GM19372 (cell line): ENCODE results near the gene STIM1.
A peak's percentile ranks its signal among the peaks of the same experiment; 100 is the strongest.

Source experiments
- ATAC-seq: cut with Tn5 transposase; IDR thresholded peaks from one replicate; pipeline ENCODE4 v1.9.1; 2021; ENCODE audit warnings: mild to moderate bottlenecking, low read depth, moderate library complexity; ENCODE audit not compliant: unreplicated experiment

Gene STIM1

GRCh38 chr11:3830088-3830487 lies 25.4 kb upstream of the STIM1 start:
- ATAC-seq = no peak

GRCh38 chr11:3830730-3831129 lies 24.7 kb upstream of the STIM1 start:
- no peak for ATAC-seq

GRCh38 chr11:3831378-3832239 lies 23.9 kb upstream of the STIM1 start:
- ATAC-seq = no peak

GRCh38 chr11:3832816-3833215 lies 22.6 kb upstream of the STIM1 start:
- ATAC-seq = no peak

- ATAC-seq = no peak
These were observed 22.0 kb upstream of the STIM1 start for GRCh38 chr11:3833449-3833848.

GRCh38 chr11:3834349-3834663 lies 21.2 kb upstream of the STIM1 start:
- no peak for ATAC-seq

GRCh38 chr11:3834664-3835461 lies 20.6 kb upstream of the STIM1 start:
- ATAC-seq = no peak

- no peak for ATAC-seq
These were observed 19.7 kb upstream of the STIM1 start for GRCh38 chr11:3835751-3836150.

GRCh38 chr11:3836903-3837302 lies 18.6 kb upstream of the STIM1 start:
- ATAC-seq = no peak

GRCh38 chr11:3837793-3838192 lies 17.7 kb upstream of the STIM1 start:
- ATAC-seq = no peak

- no peak for ATAC-seq
These were observed 17.0 kb upstream of the STIM1 start for GRCh38 chr11:3838504-3838903.

GRCh38 chr11:3840004-3840869 lies 15.2 kb upstream of the STIM1 start:
- ATAC-seq = peak; percentile 1

GRCh38 chr11:3840870-3841425 lies 14.5 kb upstream of the STIM1 start, which contains the start of gene RHOG:
Gene RHOG (minus strand): TSS chr11:3840959. CDS start chr11:3828138, 12,821 bp downstream.
- ATAC-seq = peak; percentile 30

GRCh38 chr11:3841426-3842350 lies 13.8 kb upstream of the STIM1 start:
- ATAC-seq = peak; percentile 49

GRCh38 chr11:3843326-3843725 lies 12.1 kb upstream of the STIM1 start:
- ATAC-seq = no peak

- no peak for ATAC-seq
These were observed 10.2 kb upstream of the STIM1 start for GRCh38 chr11:3845246-3845645.

- ATAC-seq = no peak
These were observed 9.8 kb upstream of the STIM1 start for GRCh38 chr11:3845670-3846069.

- no peak for ATAC-seq
These were observed 6.1 kb upstream of the STIM1 start for GRCh38 chr11:3849297-3849874.

GRCh38 chr11:3853545-3853842 lies 2.0 kb upstream of the STIM1 start:
- ATAC-seq = no peak
